Measurements from ENCODE around the gene PRR29. TPM values are rescaled to one million over a fixed set of nuclear protein-coding genes. Genes with fewer than 3 reads are reported as not detected.

The PRR29 gene
- polyA plus RNA-seq, 1 experiment, result 0.15 TPM

DNA sequence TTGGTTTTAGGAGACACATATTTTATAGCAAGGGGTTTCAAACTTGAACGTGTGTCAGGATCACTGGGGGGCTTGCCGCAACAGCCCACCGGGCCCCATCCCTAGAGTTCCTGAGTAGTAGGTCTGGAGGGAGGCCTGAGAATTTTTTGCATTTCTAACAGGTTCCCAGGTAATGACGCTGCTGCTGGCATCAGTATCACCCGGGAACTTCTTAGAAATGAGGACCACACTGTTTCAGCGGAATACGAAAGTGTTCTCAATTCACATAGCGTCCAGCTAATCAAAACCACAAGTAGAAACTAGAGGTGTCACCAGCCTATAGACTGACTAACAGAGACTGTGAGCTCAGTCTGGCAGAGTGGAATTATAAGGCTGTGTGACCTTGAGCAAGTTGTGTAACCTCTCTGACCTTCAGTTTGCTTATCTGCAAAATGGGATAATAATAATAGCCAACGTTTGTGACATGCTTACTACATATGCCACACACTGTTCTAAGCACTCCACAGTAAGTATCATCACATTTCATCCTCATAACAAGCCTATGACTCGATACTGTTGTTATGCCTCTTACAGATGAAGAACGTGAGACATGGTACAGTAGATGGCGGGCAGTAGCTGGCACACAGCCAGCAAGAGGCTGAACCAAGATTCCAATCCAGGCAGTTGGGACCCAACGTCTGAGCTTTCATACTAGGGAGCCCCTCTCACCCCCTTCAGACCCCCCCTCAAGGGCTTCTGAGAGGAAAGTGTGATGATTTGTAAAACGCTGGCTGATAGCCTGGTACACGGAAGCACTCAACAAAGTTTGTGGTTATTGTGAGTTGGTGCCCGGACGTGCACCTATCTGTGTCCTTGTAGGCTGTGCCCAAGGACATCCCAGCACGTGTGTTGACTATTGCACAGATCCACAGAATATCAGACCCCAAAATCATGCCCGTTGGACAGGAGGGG lies 26.9 kb downstream of the PRR29 start:
- no peak overlapping the region for H3K27ac ChIP-seq (ENCODE audit: low read depth, low read length)
- TF ChIP-seq, protein P1, sequence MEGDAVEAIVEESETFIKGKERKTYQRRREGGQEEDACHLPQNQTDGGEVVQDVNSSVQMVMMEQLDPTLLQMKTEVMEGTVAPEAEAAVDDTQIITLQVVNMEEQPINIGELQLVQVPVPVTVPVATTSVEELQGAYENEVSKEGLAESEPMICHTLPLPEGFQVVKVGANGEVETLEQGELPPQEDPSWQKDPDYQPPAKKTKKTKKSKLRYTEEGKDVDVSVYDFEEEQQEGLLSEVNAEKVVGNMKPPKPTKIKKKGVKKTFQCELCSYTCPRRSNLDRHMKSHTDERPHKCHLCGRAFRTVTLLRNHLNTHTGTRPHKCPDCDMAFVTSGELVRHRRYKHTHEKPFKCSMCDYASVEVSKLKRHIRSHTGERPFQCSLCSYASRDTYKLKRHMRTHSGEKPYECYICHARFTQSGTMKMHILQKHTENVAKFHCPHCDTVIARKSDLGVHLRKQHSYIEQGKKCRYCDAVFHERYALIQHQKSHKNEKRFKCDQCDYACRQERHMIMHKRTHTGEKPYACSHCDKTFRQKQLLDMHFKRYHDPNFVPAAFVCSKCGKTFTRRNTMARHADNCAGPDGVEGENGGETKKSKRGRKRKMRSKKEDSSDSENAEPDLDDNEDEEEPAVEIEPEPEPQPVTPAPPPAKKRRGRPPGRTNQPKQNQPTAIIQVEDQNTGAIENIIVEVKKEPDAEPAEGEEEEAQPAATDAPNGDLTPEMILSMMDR (IDR thresholded peaks at IDR 0.05; ENCODE audit: low read depth, low read length), result no peak
- no peak overlapping the region for H3K4me3 ChIP-seq (ENCODE audit: low read depth, low read length)
- CTCF ChIA-PET, result interaction anchor here (0.6 to 11.8 kb wide), 29 partner anchors 8 to 257 kb away, joined by 3 to 698 read pairs (median 4); partner anchors contain the start of genes CSHL1, ERN1 and GH1
- no peak for DNase-seq (ENCODE audit: low read depth, low spot score)
- H3K9me3 ChIP-seq (ENCODE audit: control insufficient read depth, insufficient read depth, low read length), result no peaks in the 10 kb centered on the region
- POLR2A ChIA-PET, result no interaction called here
- peaks cover 2% of the 10 kb centered on the region for H3K27me3 ChIP-seq (ENCODE audit: control insufficient read depth, insufficient read depth, low read length)

DNA sequence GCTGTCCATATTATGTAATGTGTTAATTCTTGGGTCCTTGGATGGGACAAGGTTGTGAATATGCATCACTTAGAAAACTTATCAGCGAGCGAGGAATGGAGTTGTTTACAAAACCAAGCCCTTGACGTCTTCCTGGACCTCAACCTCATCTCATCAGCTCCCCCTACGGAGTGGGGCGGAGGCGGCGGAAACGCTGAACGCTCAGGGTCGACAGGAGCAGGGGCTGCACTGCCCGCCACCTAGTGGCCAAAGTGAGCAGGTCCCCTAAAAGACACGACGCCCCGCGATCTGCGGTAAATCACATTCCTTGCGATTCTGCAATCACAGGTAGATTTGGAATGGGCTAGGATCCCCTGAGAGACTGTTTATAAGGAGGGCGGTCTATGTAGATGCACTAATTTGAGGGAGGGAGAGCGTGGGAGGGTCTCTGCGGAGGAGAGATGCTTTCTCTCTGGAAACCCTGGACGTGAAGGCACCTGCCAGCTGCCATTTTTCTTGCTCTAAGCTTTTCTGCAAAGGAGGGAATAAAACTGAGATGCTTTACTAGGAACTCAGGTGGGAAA lies 27.7 kb downstream of the PRR29 start:
- Histone ChIP-seq H3K27me3 (ENCODE audit: control insufficient read depth, insufficient read depth, low read length) (peaks cover 2% of the 10 kb centered on the region), H3K27ac (ENCODE audit: low read depth, low read length) (no peak overlapping the region), H3K9me3 (ENCODE audit: control insufficient read depth, insufficient read depth, low read length) (no peaks in the 10 kb centered on the region), H3K4me3 (ENCODE audit: low read depth, low read length) (no peak overlapping the region)
- TF ChIP-seq, protein P1 (IDR thresholded peaks at IDR 0.05; ENCODE audit: low read depth, low read length), result peak; percentile 93
- DNase-seq (ENCODE audit: low read depth, low spot score), result peak; percentile 33
- POLR2A ChIA-PET, result no interaction called here
- CTCF ChIA-PET, result interaction anchor here (0.6 to 11.8 kb wide), 29 partner anchors 9 to 256 kb away, joined by 3 to 698 read pairs (median 4); partner anchors contain the start of genes CSHL1, ERN1 and GH1

DNA sequence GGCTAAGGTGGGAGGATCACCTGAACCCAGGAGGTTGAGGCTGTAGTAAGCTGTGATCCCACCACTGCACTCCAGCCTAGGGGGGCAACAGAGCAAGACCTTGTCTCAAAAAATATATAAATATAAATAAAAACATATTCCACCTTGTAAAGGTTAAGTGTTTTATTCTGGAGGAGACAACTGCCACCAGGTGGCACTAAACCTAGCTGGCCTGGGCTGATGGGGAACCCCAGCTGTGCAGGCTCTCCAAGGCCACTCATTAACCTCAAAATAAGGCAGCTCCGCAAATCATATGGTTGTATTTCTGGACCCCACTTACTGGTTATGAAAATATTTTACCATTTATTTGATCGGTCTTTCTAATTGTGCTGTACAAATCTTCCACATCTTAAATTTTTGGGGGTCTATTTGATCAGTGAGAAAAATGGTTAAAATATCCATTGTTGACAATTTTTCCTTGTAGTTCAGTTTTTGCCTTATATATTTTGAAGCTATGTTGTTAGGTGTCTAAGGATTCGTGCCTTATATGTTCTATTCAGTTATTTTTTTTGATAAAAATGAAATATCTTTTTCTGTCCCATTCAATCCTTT lies 30.8 kb downstream of the PRR29 start:
- Histone ChIP-seq H3K27me3 (ENCODE audit: control insufficient read depth, insufficient read depth, low read length) (no peaks in the 10 kb centered on the region), H3K9me3 (ENCODE audit: control insufficient read depth, insufficient read depth, low read length) (no peaks in the 10 kb centered on the region), H3K4me3 (ENCODE audit: low read depth, low read length) (no peak overlapping the region), H3K27ac (ENCODE audit: low read depth, low read length) (no peak overlapping the region)
- TF ChIP-seq, protein P1 (IDR thresholded peaks at IDR 0.05; ENCODE audit: low read depth, low read length), result peak; percentile 82
- CTCF ChIA-PET, result interaction anchor here (0.5 to 11.8 kb wide), 44 partner anchors 9 to 253 kb away, joined by 3 to 698 read pairs (median 4); partner anchors contain the start of genes ERN1, GH1 and ICAM2
- POLR2A ChIA-PET, result interaction anchor here (0.8 to 1.7 kb wide), 4 partner anchors 87 to 116 kb away, joined by 3 to 11 read pairs (median 6); partner anchors contain the start of gene ERN1
- DNase-seq (ENCODE audit: low read depth, low spot score), result peak; percentile 39

DNA sequence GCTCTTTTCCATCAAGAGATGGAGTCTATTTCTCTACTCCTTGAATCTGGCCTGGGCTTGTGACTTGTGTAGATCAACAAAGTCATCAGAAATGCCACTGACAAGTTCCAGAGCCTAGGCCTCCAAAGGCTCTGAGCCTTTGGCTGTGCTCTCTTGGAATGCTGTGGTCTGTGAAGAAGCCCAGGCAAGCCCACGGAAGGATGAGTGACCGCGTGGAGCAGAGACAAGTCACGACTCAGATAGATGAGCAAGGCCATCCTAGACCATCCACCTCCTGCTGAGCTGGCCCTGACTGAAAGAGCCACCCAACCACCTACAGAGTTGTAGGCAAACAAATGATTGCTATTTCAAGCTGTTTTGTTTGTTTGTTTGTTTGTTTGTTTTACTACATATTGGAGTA lies 33.9 kb downstream of the PRR29 start:
- H3K27ac ChIP-seq (ENCODE audit: low read depth, low read length), result no peak overlapping the region
- H3K27me3 ChIP-seq (ENCODE audit: control insufficient read depth, insufficient read depth, low read length), result no peaks in the 10 kb centered on the region
- H3K4me3 ChIP-seq (ENCODE audit: low read depth, low read length), result no peak overlapping the region
- TF ChIP-seq, protein P1 (IDR thresholded peaks at IDR 0.05; ENCODE audit: low read depth, low read length), result no peak
- ChIA-PET POLR2A (no interaction called here), CTCF (interaction anchor here (0.7 to 11.8 kb wide), 2 partner anchors 101 to 113 kb away, joined by 3 to 698 read pairs; partner anchors contain the start of genes ERN1 and GH1)
- H3K9me3 ChIP-seq (ENCODE audit: control insufficient read depth, insufficient read depth, low read length), result no peaks in the 10 kb centered on the region
- DNase-seq (ENCODE audit: low read depth, low spot score), result no peak

Data from AG04450 (cell line).